ENCODE data around the gene ABHD1.
"Not testable (repeated sequence)": the region's sequence is repeated elsewhere in the genome, so short reads cannot be mapped to it uniquely, and the experiment has no call there.

Gene ABHD1

DNA sequence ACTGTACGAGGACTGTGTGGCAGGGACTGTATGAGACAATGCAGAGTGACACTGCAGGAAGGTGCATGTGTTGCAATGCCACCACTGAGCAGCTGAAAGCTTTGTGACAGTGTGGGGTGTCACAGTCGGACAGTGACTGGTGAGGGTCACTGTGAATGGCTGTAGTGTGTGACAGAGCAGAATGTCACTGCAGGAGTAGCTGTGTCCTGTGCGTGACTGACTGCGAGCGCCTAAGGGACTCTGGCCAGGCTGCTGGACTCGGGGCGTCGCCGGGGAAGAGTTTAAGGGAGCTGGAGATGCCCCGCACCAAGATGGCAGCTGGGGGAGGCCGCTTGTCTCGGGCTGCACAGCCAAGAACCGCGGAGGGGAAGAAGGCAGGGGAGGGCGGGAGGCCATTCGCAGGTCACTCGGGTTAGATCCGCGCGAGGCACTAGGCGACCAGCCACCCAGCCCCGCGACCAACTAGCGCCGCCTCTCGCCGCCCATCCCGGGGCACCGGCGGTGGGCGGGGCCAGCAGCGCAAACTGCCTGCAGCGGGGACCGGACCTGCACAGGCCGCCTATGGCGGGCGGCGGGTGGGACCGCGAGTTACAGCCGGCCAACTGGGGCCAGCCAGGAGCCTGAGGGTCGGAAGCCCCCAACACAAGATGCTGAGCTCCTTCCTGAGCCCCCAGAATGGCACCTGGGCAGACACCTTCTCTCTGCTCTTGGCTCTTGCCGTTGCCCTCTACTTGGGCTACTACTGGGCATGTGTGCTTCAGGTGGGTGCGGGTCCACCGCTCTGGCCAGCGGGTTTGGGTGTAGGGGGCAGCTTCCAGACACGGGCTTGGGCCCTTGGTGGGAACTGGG lies at the start of gene ABHD1:
ABHD1 (plus strand) TSS at position 514 of the 849 bp plus-strand sequence; CDS start at position 648, 134 bp downstream.
- DNase-seq (ENCODE audit: low read depth), result no peak
- peak within 1 kb of the TSS; percentile 65 for H3K4me3 ChIP-seq (ENCODE audit: low read length)
- TF ChIP-seq, protein P1, sequence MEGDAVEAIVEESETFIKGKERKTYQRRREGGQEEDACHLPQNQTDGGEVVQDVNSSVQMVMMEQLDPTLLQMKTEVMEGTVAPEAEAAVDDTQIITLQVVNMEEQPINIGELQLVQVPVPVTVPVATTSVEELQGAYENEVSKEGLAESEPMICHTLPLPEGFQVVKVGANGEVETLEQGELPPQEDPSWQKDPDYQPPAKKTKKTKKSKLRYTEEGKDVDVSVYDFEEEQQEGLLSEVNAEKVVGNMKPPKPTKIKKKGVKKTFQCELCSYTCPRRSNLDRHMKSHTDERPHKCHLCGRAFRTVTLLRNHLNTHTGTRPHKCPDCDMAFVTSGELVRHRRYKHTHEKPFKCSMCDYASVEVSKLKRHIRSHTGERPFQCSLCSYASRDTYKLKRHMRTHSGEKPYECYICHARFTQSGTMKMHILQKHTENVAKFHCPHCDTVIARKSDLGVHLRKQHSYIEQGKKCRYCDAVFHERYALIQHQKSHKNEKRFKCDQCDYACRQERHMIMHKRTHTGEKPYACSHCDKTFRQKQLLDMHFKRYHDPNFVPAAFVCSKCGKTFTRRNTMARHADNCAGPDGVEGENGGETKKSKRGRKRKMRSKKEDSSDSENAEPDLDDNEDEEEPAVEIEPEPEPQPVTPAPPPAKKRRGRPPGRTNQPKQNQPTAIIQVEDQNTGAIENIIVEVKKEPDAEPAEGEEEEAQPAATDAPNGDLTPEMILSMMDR (conservative IDR thresholded peaks at IDR 0.05; ENCODE audit: low read depth, low read length), result no peak

DNA sequence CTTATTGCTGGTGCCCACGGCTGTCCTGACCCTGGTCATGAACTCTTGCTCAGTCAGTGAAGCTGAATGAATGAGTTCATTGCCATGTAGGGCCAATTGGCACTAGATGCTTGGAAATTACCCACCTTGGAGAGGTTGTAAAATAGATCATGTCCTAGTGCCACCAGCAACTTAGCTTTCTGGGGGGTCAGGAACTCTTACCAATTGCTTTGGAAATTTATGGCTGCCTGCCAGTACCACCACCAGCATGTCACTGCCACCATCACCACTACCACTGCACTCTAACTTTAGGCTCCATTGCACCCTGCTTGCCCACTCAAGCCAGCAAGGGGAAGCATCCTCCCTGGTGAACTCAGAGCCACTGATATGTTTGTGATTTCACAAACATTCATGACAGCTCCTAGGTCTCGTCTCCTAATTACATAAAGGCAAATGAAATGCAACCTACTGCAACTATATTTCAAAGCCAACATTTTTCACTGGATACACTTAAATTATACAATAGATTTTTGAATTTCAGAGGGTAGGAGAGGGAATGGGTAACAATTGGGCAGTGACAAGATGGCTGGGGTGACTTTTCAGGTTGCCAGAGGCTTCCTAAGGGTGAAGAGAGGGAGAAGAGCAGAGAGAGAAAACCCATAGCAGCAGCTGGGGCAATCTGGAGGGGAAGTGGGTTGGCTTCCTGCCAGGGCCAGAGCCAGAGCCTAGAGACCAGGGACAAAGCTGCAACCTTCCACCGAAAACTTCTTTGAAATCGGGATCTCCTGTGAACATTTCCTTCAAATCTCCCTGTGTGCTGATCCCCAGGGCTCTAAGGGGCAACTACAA lies 48.7 kb upstream of the ABHD1 start:
- no peak overlapping the region for H3K4me3 ChIP-seq (ENCODE audit: low read length)
- no peak for DNase-seq (ENCODE audit: low read depth)
- TF ChIP-seq, protein P1 (conservative IDR thresholded peaks at IDR 0.05; ENCODE audit: low read depth, low read length), result no peak

DNA sequence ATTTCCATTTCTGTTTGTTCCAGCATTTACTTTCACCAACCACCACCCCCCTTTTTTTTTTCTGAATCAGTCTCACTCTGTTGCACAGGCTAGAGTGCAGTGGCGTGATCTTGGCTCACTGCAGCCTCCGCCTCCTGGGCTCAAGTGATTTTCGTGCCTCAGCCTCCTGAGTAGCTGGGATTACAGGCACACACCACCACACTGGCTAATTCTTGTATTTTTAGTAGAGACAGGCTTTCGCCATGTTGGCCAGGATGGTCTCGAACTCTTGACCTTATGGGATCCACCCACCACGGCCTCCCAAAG lies 48.1 kb upstream of the ABHD1 start:
- not testable (repeated sequence) for DNase-seq (ENCODE audit: low read depth); H3K4me3 ChIP-seq (ENCODE audit: low read length)

DNA sequence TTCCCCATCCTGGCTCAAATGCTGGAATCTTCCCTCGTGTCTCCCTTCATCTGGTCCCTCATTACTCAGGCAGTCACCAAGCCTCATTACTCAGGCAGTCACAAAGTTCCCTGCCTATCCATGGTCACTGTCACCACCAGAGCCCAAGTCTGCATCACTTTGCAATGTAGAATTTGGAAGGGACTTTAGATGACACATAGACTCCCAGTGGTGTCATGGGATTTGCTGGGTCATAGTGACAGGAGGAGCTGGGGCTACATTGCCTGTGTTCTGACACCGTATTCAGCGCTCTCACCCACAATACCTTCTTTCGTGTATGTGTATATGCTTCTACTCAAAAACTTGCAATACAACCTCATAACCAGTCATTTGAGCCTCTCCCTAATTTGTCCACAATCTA lies 47.3 kb upstream of the ABHD1 start:
- no peak overlapping the region for H3K4me3 ChIP-seq (ENCODE audit: low read length)
- no peak for DNase-seq (ENCODE audit: low read depth)
- TF ChIP-seq, protein P1 (conservative IDR thresholded peaks at IDR 0.05; ENCODE audit: low read depth, low read length), result no peak

DNA sequence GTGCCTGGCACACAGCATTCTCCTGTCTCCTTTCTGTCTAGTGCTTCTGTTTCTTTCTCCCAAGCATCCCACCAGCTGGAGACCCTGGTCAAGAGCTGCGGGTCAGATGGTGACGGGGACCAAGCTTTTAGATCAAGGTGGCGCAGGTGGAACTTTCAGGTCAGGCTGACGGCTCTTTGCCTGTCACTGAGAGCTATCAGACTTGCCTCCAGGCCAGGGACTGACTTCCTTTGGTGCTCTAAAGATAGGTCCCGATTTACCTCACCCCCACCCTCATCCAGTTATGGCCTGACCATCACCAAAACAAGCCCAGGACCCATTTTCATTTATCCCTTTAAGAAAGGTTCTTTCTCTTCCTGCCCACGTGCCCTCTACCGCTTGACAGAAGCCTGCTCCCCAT lies 46.4 kb upstream of the ABHD1 start:
- DNase-seq (ENCODE audit: low read depth), result no peak
- H3K4me3 ChIP-seq (ENCODE audit: low read length), result no peak overlapping the region
- TF ChIP-seq, protein P1 (conservative IDR thresholded peaks at IDR 0.05; ENCODE audit: low read depth, low read length), result no peak

DNA sequence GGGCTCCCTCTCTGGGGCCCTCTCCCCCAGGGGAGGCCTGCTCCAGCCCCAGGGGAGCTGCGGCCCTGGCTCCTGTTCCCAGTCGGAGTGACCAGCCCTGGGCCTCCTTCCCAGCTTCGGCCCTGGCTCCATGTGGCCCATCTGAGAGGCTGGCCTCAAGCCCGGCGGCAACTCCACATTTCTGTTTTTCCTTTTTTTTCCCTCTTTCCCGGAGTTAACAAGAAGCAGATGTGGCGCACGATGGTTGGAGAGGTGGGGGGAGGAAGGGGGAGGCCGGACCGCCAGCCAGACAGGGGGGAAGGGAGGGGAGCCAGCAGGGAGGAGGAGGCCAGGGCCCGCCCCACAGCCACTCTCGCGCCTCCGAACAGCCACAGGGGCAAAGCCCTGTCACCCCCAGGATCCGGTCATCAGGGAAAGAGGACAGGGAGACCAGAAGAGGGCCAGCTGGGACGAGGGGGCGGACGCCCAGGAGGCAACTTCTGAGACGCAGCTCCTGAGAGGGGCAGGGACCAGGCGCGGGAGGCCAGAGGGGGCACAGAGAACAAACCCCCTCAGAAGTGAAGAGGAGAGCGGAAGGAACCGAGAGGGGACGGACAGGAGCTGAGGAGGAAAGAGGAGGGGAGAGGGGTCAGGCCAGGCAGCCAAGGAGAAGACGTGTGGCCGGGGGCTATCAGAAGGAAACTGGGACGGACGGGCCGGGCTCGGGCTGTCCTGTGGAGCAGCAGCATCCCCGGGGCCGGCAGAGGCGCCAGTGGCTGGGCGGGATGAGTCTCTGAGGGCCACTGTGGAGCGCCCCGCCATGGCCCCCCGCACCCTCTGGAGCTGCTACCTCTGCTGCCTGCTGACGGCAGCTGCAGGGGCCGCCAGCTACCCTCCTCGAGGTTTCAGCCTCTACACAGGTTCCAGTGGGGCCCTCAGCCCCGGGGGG lies 45.1 kb upstream of the ABHD1 start, which contains the start of gene EMILIN1:
EMILIN1 (plus strand) TSS at position 349 of the 928 bp plus-strand sequence; CDS start at position 800, 451 bp downstream.
- no peak for DNase-seq (ENCODE audit: low read depth)
- TF ChIP-seq, protein P1 (conservative IDR thresholded peaks at IDR 0.05; ENCODE audit: low read depth, low read length), result no peak

More for the DNA sequence above, 45.1 kb upstream of the ABHD1 start, which contains the start of gene EMILIN1:
- no peak within 1 kb of the TSS for H3K4me3 ChIP-seq (ENCODE audit: low read length)

All from retinal pigment epithelial cell (primary cell).